ENCODE data around the gene RAB34. TPM values are rescaled to one million over a fixed set of nuclear protein-coding genes. Genes with fewer than 3 reads are reported as not detected.
A peak's percentile ranks its signal among the peaks of the same experiment; 100 is the strongest.
"Not testable (repeated sequence)": the region's sequence is repeated elsewhere in the genome, so short reads cannot be mapped to it uniquely, and the experiment has no call there.

RAB34 gene
- total and polyA plus RNA-seq, 10 donors, result 31.4 to 111 (median 53.0) TPM

- H3K4me3 ChIP-seq, result peak overlapping the region; percentile 64 to 92 (median 74)
- H3K4me1 ChIP-seq, result peaks cover 39 to 88% (median 79%) of the 10 kb centered on the region in 6 donors
- H3K27me3 ChIP-seq (replicated peaks in 1 of 7), result no peaks in the 10 kb centered on the region
- peak; percentile 90 for DNase-seq
- peak overlapping the region; percentile 51 to 99 (median 98) for H3K27ac ChIP-seq
- H3K9me3 ChIP-seq, result no peaks in the 10 kb centered on the region
- no peak for TF ChIP-seq CTCF (IDR thresholded peaks at IDR 0.05 in 8 of 11, conservative IDR thresholded peaks at IDR 0.05 in 3 of 11)
- TF ChIP-seq POLR2AphosphoS5 (IDR thresholded peaks at IDR 0.05), result peak; percentile 56 to 89 (median 80)
- peaks cover 0 to 44% (median 37%) of the 10 kb centered on the region in 6 donors for H3K36me3 ChIP-seq
- 1 to 8% (median 3%) methylated on average over 7 to 45 of the region's 45 CpGs for WGBS, 5 donors
- intact Hi-C loops (cut with DNase I; ENCODE audit: low total_unique reads), result loop anchor here (2.0 kb wide), 1 partner anchor 25 kb away; no protein-coding TSS in a partner anchor
Observed at GRCh38 chr17:28725660-28726225, 8.1 kb upstream of the RAB34 start.

GRCh38 chr17:28725166-28725659 is 7.5 kb upstream of the RAB34 start:
- peaks cover 0 to 46% (median 37%) of the 10 kb centered on the region in 6 donors for H3K36me3 ChIP-seq
- peaks cover 40 to 93% (median 85%) of the 10 kb centered on the region in 6 donors for H3K4me1 ChIP-seq
- 29 to 49% (median 30%) methylated on average over 20 of the region's 20 CpGs for WGBS, 5 donors
- intact Hi-C loops (cut with DNase I; ENCODE audit: low total_unique reads), result no loop called here
- H3K4me3 ChIP-seq, result peak overlapping the region in 6 of 8 donors; percentile 66 to 92 (median 74)
- no peak for TF ChIP-seq CTCF (IDR thresholded peaks at IDR 0.05 in 8 of 11, conservative IDR thresholded peaks at IDR 0.05 in 3 of 11)
- TF ChIP-seq POLR2A (IDR thresholded peaks at IDR 0.05), result no peak
- peak in 1 of 3 donors; percentile 73 for TF ChIP-seq POLR2AphosphoS5 (IDR thresholded peaks at IDR 0.05)
- no peaks in the 10 kb centered on the region for H3K9me3 ChIP-seq
- no peaks in the 10 kb centered on the region for H3K27me3 ChIP-seq (replicated peaks in 1 of 7)
- peak overlapping the region in 7 of 8 donors; percentile 51 to 99 (median 98) for H3K27ac ChIP-seq
- no peak for DNase-seq

GRCh38 chr17:28724500-28725165 is 7.0 kb upstream of the RAB34 start:
- Histone ChIP-seq H3K27ac (peak overlapping the region in 6 of 8 donors; percentile 96 to 99 (median 98)), H3K4me3 (peak overlapping the region in 1 of 8 donors; percentile 78), H3K4me1 (peaks cover 40 to 93% (median 83%) of the 10 kb centered on the region in 6 donors), H3K36me3 (peaks cover 0 to 46% (median 37%) of the 10 kb centered on the region in 6 donors), H3K9me3 (no peaks in the 10 kb centered on the region), H3K27me3 (replicated peaks in 1 of 7) (no peaks in the 10 kb centered on the region)
- 72 to 86% (median 79%) methylated on average over 10 of the region's 10 CpGs for WGBS, 5 donors
- no peak for TF ChIP-seq POLR2A (IDR thresholded peaks at IDR 0.05)
- no peak for TF ChIP-seq CTCF (IDR thresholded peaks at IDR 0.05 in 8 of 11, conservative IDR thresholded peaks at IDR 0.05 in 3 of 11)
- TF ChIP-seq POLR2AphosphoS5 (IDR thresholded peaks at IDR 0.05), result no peak
- DNase-seq, result no peak
- intact Hi-C loops (cut with DNase I; ENCODE audit: low total_unique reads), result no loop called here

- H3K27me3 ChIP-seq (replicated peaks in 1 of 7); H3K9me3 ChIP-seq; H3K4me3 ChIP-seq; intact Hi-C loops (cut with DNase I; ENCODE audit: low total_unique reads); DNase-seq: not testable (repeated sequence)
- WGBS, 5 donors, result 75 to 86% (median 81%) methylated on average over 4 of the region's 4 CpGs
- peaks cover 0 to 46% (median 37%) of the 10 kb centered on the region in 6 donors for H3K36me3 ChIP-seq
- H3K27ac ChIP-seq, result peak overlapping the region in 1 of 8 donors; percentile 98
- peaks cover 42 to 91% (median 81%) of the 10 kb centered on the region in 6 donors for H3K4me1 ChIP-seq
Observed at GRCh38 chr17:28723836-28724499, 6.3 kb upstream of the RAB34 start.
